Right kidney (tissue), 1 donor: ENCODE results near the gene LGI2.

Experiments
- DNase-seq: peaks from one replicate; pipeline ENCODE4 v3.0.0-alpha.2; 2016

Gene LGI2

DNA sequence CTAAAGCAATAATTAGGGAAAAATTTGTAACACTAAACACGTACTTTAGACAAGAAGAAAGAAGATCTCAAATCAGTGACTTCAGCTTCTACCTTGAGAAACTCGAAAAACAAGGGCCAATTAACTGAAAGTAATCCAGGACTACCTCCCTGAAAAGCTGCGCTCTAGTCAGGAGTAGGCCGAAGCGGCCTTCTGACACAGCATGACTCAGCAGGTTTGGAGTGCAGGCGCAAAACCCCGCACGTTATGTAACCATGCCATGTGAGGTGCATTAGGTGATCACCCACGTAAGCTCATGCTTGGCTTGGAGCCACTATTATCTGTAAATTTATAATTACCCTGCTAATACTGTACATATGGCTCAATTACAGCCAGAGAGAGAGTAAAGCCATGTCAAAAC lies 65.1 kb downstream of the LGI2 start:
- DNase-seq: no peak

DNA sequence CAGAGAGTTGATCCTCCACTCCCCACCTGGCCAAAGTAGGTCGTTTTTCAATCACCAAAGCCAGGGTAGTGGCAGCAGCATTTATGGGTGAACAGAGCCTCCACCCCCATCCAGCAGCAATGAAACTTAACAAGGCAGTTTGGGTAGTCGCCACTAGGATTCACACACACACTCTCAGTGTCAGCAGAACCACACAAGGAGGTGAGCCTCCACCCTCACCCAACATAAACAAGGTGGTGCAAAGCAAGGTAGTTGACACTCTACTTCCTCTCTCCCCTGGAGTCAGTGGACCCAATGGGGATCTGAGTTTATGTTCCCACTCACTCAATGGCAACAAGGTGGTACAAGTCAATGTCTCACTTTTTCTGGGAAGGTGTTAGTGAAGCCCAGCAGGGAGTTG lies 67.5 kb downstream of the LGI2 start:
- DNase-seq: no peak

DNA sequence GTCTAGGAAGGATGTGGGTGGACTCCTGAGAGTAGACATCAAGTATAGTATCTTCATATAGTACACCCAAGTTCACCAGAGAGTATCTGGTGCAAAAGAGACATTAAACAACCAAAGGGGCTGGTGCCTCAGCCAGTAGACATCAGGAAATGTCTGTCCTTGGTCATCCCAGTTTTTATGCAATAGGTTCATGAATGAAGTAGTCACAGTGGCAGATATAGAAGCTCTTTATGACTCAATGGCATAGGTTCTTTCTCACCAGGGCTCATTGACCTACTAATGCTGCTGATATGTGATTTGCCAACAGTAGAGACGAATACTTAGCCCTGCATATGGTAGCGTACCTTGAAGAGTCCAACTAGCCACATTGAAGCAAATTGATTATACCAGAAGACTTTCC lies 72.9 kb downstream of the LGI2 start:
- DNase-seq: no peak

DNA sequence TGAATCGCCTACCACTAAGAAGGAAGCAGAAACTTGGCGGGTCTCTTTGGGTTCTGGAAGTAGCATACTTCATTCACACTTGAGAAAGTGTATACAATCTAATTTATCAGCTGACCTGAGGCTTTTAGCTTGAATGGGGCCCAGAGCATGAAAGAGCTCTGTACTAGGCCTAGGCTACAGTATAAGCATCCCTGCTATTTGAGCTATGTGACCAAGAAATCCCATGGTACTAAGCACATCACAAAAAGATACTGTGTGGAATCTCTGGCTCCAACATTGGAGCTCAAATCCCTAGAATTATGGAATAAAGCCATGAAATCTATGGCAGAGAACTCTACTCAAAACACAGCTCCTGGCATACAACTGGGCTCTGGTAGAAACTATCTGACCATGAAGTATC lies 74.0 kb downstream of the LGI2 start:
- DNase-seq: no peak

DNA sequence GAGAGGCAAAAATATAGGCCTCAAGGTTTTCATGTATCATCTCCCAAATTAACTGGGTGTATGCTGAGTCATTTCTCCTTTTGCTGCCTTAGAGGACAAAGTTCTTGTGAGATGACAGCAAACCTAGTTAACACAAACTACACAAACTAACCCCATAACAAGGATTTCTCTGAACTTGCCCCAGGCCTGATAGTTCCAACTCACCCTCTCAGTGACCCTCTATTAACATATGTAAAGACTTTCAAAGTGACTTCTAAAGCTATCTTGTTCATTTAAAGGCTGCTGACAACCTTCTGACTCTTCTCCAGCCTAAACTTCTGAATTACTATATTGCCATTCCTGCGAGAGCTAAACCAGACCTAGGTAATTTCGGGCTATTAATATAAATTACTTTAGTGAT lies 74.7 kb downstream of the LGI2 start:
- DNase-seq: no peak

DNA sequence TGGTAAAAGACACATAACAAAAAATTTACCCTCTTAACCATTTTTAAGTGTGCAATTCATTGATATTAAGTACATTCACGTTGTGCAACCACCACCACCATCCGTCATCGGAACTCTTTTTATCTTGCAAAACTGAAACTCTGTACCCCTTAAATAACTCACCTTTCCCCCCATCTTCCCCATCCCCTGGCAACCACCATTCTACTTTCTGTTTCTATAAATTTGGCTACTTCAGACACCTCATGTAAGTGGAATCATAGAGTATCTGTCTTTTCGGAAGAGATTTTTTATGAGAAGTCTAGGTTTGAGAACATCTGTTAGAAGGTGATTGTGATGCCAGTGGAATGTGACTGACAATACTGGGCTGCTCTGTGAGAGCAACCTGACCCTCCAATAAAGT lies 78.1 kb downstream of the LGI2 start:
- DNase-seq: no peak

DNA sequence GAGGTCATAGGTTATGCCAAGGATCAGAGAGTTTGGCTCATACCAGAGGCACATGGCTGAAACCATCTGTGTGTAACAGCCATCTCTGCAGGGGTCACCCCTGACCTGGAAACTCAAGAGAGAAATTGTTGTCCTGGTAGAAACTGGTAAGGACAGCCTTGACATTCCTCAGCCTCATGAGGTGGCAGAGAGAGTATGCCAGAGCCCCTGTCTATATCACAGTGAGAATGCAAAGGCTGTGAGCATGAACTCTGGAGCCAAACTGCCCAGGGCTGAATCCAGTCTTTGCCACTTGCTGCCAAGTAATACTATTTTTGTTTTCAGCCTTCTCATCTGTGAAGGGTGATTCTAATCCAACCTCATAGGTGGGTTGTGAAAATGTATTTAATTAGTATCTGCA lies 80.8 kb downstream of the LGI2 start:
- DNase-seq: no peak
